Endothelial cell of umbilical vein (primary cell): Measurements from ENCODE around the gene LHPP. TPM values are rescaled to one million over a fixed set of nuclear protein-coding genes. Genes with fewer than 3 reads are reported as not detected.

Source experiments
- BruUV-seq: library from RNA; stranded (reverse); fragments of 400-500 nt; replicated peaks from 2 replicates; lab custom pipeline; 2021; lab: Mats Ljungman, UMichigan
- CTCF ChIA-PET: fragments of 300-600, 350-600 bp; sonication (Branson Sonifier 250); formaldehyde crosslinking; loops from one replicate; lab custom pipeline; 2021; ENCODE audit warnings: antibody characterized with exemption, inconsistent platforms; lab: Charles Lee
- POLR2A ChIA-PET: fragments of 300-600, 350-600 bp; sonication (Branson Sonifier 250); formaldehyde crosslinking; loops from one replicate; lab custom pipeline; 2021; ENCODE audit warnings: antibody characterized with exemption, inconsistent platforms; lab: Charles Lee
- DNase-seq: peaks from one replicate; pipeline ENCODE4 v3.0.0-alpha.2; 2011; ENCODE audit warnings: low read depth, low spot score
- FAIRE-seq: peaks from 2 replicates; lab custom pipeline; 2011; peaks lifted over from hg19 to GRCh38; lab: Jason Lieb, UNC
- H2AFZ ChIP-seq: 2 replicates; pipeline ENCODE4 v1.6.0; 2012; ENCODE audit warnings: low read depth, low read length, control low read depth, inconsistent platforms
- H3K27ac ChIP-seq: 2 replicates; pipeline ENCODE4 v1.5.1; 2011; ENCODE audit warnings: low read depth, mild to moderate bottlenecking, control low read depth, low read length, moderate library complexity; ENCODE audit not compliant: insufficient read depth
- H3K27me3 ChIP-seq, 2 experiments: 2 replicates each; pipeline versions ENCODE4 v1.6.0 to v1.6.1; 2011; ENCODE audit warnings: low read length in 2 of 2, mixed read lengths in 1 of 2; ENCODE audit not compliant: control insufficient read depth in 2 of 2, insufficient read depth in 2 of 2
- H3K36me3 ChIP-seq, 2 experiments: 2 replicates in 1 of 2; 3 replicates in 1 of 2; pipeline ENCODE4 v1.5.1; 2011; ENCODE audit warnings: low read length in 2 of 2, mild to moderate bottlenecking in 1 of 2, moderate library complexity in 1 of 2; ENCODE audit not compliant: control insufficient read depth in 2 of 2, insufficient read depth in 2 of 2; ENCODE audit errors: extremely low read depth in 1 of 2
- H3K4me1 ChIP-seq: 3 replicates; pipeline ENCODE4 v1.5.1; 2011; ENCODE audit warnings: mild to moderate bottlenecking, low read length; ENCODE audit not compliant: control insufficient read depth, insufficient read depth; ENCODE audit errors: extremely low read depth
- H3K4me2 ChIP-seq: 2 replicates; pipeline ENCODE4 v1.6.1; 2011; ENCODE audit warnings: low read length, control low read depth, mixed read lengths; ENCODE audit not compliant: insufficient read depth
- H3K4me3 ChIP-seq, 3 experiments: fragments of 200-600 bp in 1 of 3; sonication (generic), shearing (Covaris generic) in 1 of 3; replicated peaks in 1 of 3; 2 replicates each; pipeline ENCODE4 v1.5.1; 2011 to 2016; ENCODE audit warnings: control low read depth in 3 of 3, low read length in 3 of 3, mild to moderate bottlenecking in 2 of 3, inconsistent platforms in 1 of 3, low read depth in 1 of 3, moderate library complexity in 1 of 3; ENCODE audit not compliant: insufficient read depth in 1 of 3
- H3K79me2 ChIP-seq: 2 replicates; pipeline ENCODE4 v1.6.0; 2012; ENCODE audit warnings: low read length, inconsistent platforms; ENCODE audit not compliant: control insufficient read depth, insufficient read depth
- H3K9ac ChIP-seq: replicated peaks from 2 replicates; pipeline ENCODE3; 2011; ENCODE audit warnings: low read length, control low read depth; ENCODE audit not compliant: insufficient read depth; ENCODE audit errors: extremely low read depth
- H3K9me1 ChIP-seq: replicated peaks from 3 replicates; pipeline ENCODE4 v1.6.0; 2011; ENCODE audit warnings: mild to moderate bottlenecking, low read length; ENCODE audit not compliant: control insufficient read depth, insufficient read depth; ENCODE audit errors: extremely low read depth
- H3K9me3 ChIP-seq: replicated peaks from 2 replicates; pipeline ENCODE4 v1.5.1; 2012; ENCODE audit warnings: low read length, inconsistent platforms; ENCODE audit not compliant: control insufficient read depth, insufficient read depth
- H4K20me1 ChIP-seq: replicated peaks from 2 replicates; pipeline ENCODE3; 2011; ENCODE audit warnings: mild to moderate bottlenecking, low read length; ENCODE audit not compliant: control insufficient read depth, insufficient read depth; ENCODE audit errors: extremely low read depth
- CTCF ChIP-seq, 2 donors: IDR thresholded peaks; 1 replicate in 1 of 2; 2 replicates in 1 of 2; pipeline ENCODE4 v1.5.1; 2011; ENCODE audit warnings: low read length in 2 of 2, mild to moderate bottlenecking in 2 of 2, moderate library complexity in 2 of 2, control low read depth in 1 of 2, inconsistent platforms in 1 of 2, low read depth in 1 of 2; ENCODE audit not compliant: insufficient read depth in 1 of 2; ENCODE audit errors: extremely low read depth in 1 of 2
- EZH2 ChIP-seq: IDR thresholded peaks from 2 replicates; pipeline ENCODE4 v1.6.1; 2012; ENCODE audit warnings: borderline replicate concordance, low read depth, mild to moderate bottlenecking, moderate library complexity, low read length, inconsistent platforms; ENCODE audit not compliant: severe bottlenecking
- FOS ChIP-seq: IDR thresholded peaks from 2 replicates; pipeline ENCODE4 v1.6.1; 2011; ENCODE audit warnings: mild to moderate bottlenecking, low read length, moderate library complexity, borderline replicate concordance; ENCODE audit not compliant: insufficient read depth
- GATA2 ChIP-seq: IDR thresholded peaks from 2 replicates; pipeline ENCODE4 v1.7.0; 2011; ENCODE audit warnings: low read depth, mild to moderate bottlenecking, moderate library complexity, mixed read lengths, low read length; ENCODE audit not compliant: insufficient read length, insufficient read depth
- JUN ChIP-seq: IDR thresholded peaks from 2 replicates; pipeline ENCODE4 v1.6.1; 2011; ENCODE audit warnings: borderline replicate concordance, low read depth; ENCODE audit not compliant: insufficient read length, insufficient read depth
- MAX ChIP-seq: IDR thresholded peaks from 2 replicates; pipeline ENCODE4 v1.6.1; 2011; ENCODE audit not compliant: insufficient read depth, insufficient read length
- MYC ChIP-seq: IDR thresholded peaks from one replicate; pipeline ENCODE4 v1.6.1; 2011; ENCODE audit warnings: mild to moderate bottlenecking, low read depth, low read length
- POLR2A ChIP-seq: IDR thresholded peaks from 2 replicates; pipeline ENCODE4 v1.6.1; 2012; ENCODE audit warnings: low read depth, mild to moderate bottlenecking, control low read depth, low read length
- POLR2AphosphoS5 ChIP-seq: IDR thresholded peaks from 2 replicates; pipeline ENCODE4 v1.6.1; 2012; ENCODE audit warnings: low read depth, mild to moderate bottlenecking, control low read depth, low read length, moderate library complexity; ENCODE audit not compliant: insufficient read depth
- dilution Hi-C: fragments of 300-500 bp; cut with MboI; formaldehyde crosslinking; loops from one replicate; pipeline ENCODE4 v1.15.0; 2019; ENCODE audit warnings: low sequenced_read_pairs; ENCODE audit not compliant: extremely low pct_ligation_motif_present
- intact Hi-C: fragments of 100-400 bp; cut with micrococcal nuclease; formaldehyde crosslinking; loops from one replicate; pipeline ENCODE4 v1.10.0; 2022
- polyA plus RNA-seq, 4 experiments: library from polyadenylated mRNA; depleted of rRNA in 3 of 4; stranded (reverse) in 3 of 4; unstranded in 1 of 4; fragments of >200 nt; gene quantifications; 2 replicates each; pipeline versions ENCODE4 v1.2.1 to v1.2.3, GENCODE V29; 2011 to 2012; ENCODE audit warnings: missing spikeins in 1 of 4
- total RNA-seq: library from RNA; stranded (reverse); gene quantifications from 2 replicates; pipeline ENCODE4 v1.2.3, GENCODE V29; 2021

Gene LHPP
- total and polyA plus RNA-seq, 2 donors (not counting 3 experiments of a cell fraction or from before 2014, with no cell fraction given), result 5.8 to 11.2 TPM

- no peak for DNase-seq
- no peaks in the 10 kb centered on the region for H3K9me1 ChIP-seq
- H2AFZ ChIP-seq, result no peak overlapping the region
- H3K79me2 ChIP-seq, result peaks cover 5% of the 10 kb centered on the region
- H3K27me3 ChIP-seq, result no peaks in the 10 kb centered on the region
- dilution Hi-C loops, result no loop called here
- no peaks in the 10 kb centered on the region for H3K9me3 ChIP-seq
- H3K27ac ChIP-seq, result peak overlapping the region; percentile 26
- H3K9ac ChIP-seq, result no peak overlapping the region
- ChIA-PET POLR2A (no interaction called here), CTCF (interaction anchor here (0.7 to 4.4 kb wide), 5 partner anchors 35 to 96 kb away, joined by 3 to 50 read pairs (median 7); no protein-coding TSS in a partner anchor)
- intact Hi-C loops, result loop anchor here (1.0 to 10.0 kb wide), 5 partner anchors 33 to 229 kb away; partner anchors contain the start of gene ABRAXAS2
- peaks cover 35% of the 10 kb centered on the region for H3K4me1 ChIP-seq
- no peak overlapping the region for H3K4me3 ChIP-seq
- H3K4me2 ChIP-seq, result no peak overlapping the region
- no peak for FAIRE-seq
- TF ChIP-seq MAX (no peak), EZH2 (no peak)
- H4K20me1 ChIP-seq, result no peaks in the 10 kb centered on the region
- H3K36me3 ChIP-seq, result no peaks in the 10 kb centered on the region
- no TSS peak for BruUV-seq
These were observed 184.0 kb downstream of the LHPP start for GRCh38 chr10:124645467-124646095.

GRCh38 chr10:124646483-124647352, 185.1 kb downstream of the LHPP start:
- H2AFZ ChIP-seq, result no peak overlapping the region
- no peak overlapping the region for H3K4me3 ChIP-seq
- H3K27me3 ChIP-seq, result no peaks in the 10 kb centered on the region
- no peak overlapping the region for H3K4me2 ChIP-seq
- no peaks in the 10 kb centered on the region for H3K9me3 ChIP-seq
- H3K36me3 ChIP-seq, result no peaks in the 10 kb centered on the region
- dilution Hi-C loops (no loop called here), intact Hi-C loops (loop anchor here (1.0 to 10.0 kb wide), 5 partner anchors 34 to 230 kb away; partner anchors contain the start of gene ABRAXAS2)
- peak overlapping the region; percentile 36 for H3K27ac ChIP-seq
- peak; percentile 94 for FAIRE-seq
- DNase-seq, result peak; percentile 95
- ChIA-PET POLR2A (no interaction called here), CTCF (interaction anchor here (1.1 to 4.4 kb wide), 9 partner anchors 11 to 99 kb away, joined by 3 to 50 read pairs (median 4); no protein-coding TSS in a partner anchor)
- H3K9ac ChIP-seq, result no peak overlapping the region
- TF ChIP-seq GATA2 (peak; percentile 77), CTCF (IDR thresholded peaks at IDR 0.05; ENCODE audit: extremely low read depth in 1 of 2, insufficient read depth in 1 of 2, low read depth in 1 of 2, low read length in 2 of 2) (no peak), POLR2A (no peak), MAX (no peak), FOS (peak; percentile 77), POLR2AphosphoS5 (peak; percentile 51), JUN (peak; percentile 32), EZH2 (no peak), MYC (no peak)
- peaks cover 35% of the 10 kb centered on the region for H3K4me1 ChIP-seq
- H4K20me1 ChIP-seq, result no peaks in the 10 kb centered on the region
- H3K79me2 ChIP-seq, result peaks cover 5% of the 10 kb centered on the region
- BruUV-seq, result no TSS peak
- no peaks in the 10 kb centered on the region for H3K9me1 ChIP-seq
